Stimulated activated CD4-positive, alpha-beta T cell treated with anti-CD3 and anti-CD28 coated beads, Interleukin-15, amount 100 ng/mL, for 48 hours (primary cell): ENCODE measurements around the gene OPRM1.
"Not testable (repeated sequence)": the region's sequence is repeated elsewhere in the genome, so short reads cannot be mapped to it uniquely, and the experiment has no call there.

Source experiments
- DNase-seq, 2 donors: peaks; one replicate each; pipeline ENCODE4 v3.0.0-alpha.2; 2020; ENCODE audit warnings: low read depth in 2 of 2

The OPRM1 gene

GRCh38 chr6:154039231-154039842 is at the start of gene OPRM1:
Gene OPRM1, plus strand, starts transcription at chr6:154039240. Its CDS starts 305 bp downstream, at chr6:154039545.
- peak in 1 of 2 donors; percentile 5 for DNase-seq

GRCh38 chr6:153989989-153990388 is 49.1 kb upstream of the OPRM1 start:
- DNase-seq, result no peak

GRCh38 chr6:153994004-153994403 is 45.0 kb upstream of the OPRM1 start:
- no peak for DNase-seq

DNA sequence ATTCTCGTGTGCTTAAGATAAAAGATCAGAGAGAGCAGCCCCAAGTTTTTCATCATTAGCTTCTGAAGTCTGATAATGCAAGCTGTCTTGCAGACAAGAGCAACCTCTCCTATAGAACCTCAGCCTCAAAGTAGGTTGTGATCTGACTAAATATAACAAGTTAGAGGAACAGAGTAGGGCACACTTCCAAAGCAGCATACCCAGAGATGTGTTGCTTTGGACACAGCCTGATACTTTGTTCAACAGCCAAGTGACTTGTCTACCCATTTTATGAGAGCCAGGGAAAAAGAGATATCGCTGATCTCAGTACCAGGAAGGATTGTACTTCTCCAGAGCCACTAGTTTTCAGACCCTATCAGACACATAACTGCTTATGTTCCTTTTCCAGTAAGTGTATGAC is 44.2 kb upstream of the OPRM1 start:
- no peak for DNase-seq

DNA sequence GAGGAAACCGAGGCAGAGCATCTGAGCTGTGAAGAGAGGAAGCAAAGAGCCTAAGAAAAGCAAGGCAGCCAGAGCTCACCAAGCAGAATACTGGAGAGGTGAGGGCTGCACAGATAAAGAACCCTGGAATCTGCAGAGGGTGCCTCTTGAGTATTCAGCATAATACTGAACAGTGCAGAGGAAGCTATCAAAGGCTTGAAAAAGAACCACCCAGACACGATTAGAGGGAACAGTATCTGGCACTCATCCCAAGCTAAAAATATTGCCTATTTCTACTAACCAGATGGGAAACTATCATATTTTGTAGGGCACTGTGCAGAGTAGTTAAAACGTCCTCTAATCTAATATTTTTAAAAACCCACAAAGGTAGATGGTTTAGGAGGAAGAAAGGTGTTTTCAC is 41.8 kb upstream of the OPRM1 start:
- DNase-seq, result no peak

- DNase-seq, result no peak
These were observed 37.4 kb upstream of the OPRM1 start for GRCh38 chr6:154001494-154002285.

GRCh38 chr6:154002894-154003293 is 36.1 kb upstream of the OPRM1 start:
- DNase-seq, result no peak

DNA sequence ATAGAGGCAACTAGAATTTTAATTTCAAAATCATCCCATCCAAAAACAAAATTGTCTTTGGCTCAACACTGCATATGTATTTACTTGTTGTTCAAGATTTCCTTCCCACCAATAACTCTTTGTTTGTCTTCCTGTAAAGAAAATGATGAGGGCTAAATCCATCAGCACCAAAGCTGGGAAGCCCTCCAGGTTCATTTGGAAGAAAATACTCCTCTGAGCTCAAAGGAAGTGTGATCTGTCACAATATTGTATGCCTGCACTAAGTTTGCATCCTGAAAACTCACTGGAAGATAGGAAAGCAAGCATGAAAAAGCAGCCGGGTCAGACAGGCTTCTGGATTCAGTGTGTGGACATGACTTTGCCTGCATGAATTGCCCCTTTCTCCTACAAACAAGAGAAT is 28.7 kb upstream of the OPRM1 start:
- DNase-seq, result no peak

DNA sequence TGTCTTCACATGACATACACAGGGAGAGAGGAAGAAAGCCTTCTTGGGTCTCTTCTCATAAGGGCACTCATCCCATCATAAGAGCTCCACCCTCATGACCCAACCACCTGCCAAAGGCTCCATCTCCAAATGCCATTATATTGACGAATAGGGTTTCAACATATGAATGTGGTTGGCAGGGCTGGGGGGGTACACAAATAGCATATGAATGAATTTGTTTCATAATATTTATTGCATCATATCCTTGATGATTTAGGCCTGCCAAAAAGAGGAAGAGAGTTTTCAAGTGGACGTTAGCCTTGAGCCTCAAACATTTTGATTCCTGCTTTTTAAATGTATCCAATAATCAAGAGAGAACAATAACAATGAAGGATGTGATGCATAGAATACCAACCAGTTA is 26.2 kb upstream of the OPRM1 start:
- no peak for DNase-seq

DNA sequence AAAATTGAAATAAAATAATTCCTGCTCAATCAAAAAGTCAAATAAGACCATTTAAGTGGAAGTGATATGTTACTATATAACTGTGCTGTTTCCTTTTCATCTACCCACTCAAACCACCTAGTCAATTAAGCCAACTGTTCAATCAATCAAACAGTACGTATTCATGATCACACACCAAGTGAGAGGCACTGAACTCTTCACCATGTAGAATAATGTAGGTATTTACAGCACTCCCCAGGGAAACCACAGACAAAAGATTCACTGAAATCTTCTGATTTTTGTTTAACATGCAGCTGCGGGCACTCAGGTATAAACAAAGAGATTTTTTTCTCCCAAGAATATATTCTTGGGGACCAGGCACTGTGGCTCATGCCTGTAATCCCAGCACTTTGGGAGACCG is 21.3 kb upstream of the OPRM1 start:
- no peak for DNase-seq

GRCh38 chr6:154030646-154031045 is 8.4 kb upstream of the OPRM1 start:
- DNase-seq, result no peak

- DNase-seq, result no peak
These were observed 2.0 kb downstream of the OPRM1 start for GRCh38 chr6:154041001-154041400.

DNA sequence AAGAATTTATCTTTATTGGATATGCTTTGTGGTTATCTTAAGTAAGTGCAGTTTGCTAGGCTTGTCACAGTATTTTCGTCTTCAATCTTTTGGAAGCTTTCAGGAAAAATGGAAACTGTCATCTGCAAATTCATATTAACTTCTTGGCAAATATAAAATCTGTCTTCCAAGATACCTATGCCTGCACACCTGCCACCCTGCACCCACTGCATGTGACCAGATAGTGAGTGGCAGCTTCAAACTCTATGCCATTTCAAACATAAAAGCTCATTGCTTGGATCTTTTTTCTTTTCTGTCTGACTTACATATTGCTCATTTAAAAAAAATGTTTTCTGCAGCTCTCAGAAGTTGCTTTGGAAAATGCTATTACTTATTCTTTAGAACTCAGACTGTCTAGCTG is 14.1 kb downstream of the OPRM1 start:
- no peak for DNase-seq

DNA sequence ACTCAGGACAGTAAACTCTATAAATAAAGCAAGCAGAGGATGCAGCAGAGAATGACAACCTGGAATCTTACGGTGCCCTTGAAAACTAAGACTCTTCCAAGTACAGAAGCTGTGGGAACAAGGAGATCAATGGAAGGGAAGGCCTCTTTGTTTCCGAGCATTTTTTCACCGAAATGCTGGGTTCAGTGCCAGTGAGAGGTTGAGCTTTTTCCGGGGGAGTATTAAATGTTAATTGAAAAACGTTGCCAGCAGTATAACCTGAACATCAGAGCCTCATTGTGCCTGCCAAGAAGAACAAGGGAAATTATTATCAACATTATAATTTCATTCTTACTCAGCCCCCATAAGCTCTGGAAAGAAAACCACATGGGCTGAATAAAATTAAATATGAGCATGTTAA is 17.5 kb downstream of the OPRM1 start:
- no peak for DNase-seq

- DNase-seq, result no peak
These were observed 18.1 kb downstream of the OPRM1 start for GRCh38 chr6:154057098-154057497.

GRCh38 chr6:154058963-154059680 is 20.1 kb downstream of the OPRM1 start:
- DNase-seq, result no peak

DNA sequence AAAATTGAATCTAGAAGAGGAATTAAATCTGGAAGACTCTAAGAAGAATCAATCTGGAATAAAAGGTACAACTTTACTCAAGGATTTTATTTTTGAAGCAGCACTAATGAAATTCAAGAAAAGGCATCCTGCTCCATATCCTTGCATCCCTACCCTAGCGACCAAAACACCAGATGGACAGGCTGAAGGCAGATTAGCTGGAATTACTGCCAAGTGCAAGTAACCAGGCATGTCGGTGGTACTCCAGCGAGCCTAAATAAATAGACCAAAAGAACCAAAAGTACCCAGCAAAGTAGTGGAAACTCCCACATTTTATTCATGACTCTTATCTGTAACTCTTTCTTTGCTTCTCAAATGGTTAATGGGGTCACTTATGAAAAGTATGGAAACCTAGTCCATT is 21.0 kb downstream of the OPRM1 start:
- DNase-seq, result no peak

DNA sequence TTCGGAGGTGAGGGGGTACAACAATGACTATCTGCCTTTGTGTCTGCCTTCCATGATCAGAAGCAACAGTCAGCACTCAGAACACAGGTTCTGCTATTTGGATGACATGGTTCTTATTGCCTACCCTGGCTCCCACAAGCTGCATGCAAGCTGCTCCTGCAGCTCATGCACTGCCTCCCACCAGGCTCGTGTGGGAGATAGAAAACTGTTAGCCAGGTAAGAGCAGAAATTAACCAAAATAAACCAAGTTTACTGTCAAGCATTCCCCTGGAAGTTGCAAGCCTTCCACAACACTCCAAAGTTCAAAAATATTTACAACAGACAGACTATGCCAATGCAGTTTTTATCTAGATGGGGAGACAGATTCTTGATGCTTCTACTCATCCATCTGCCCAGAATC is 31.0 kb downstream of the OPRM1 start:
- no peak for DNase-seq

GRCh38 chr6:154070657-154071056 is 31.6 kb downstream of the OPRM1 start:
- no peak for DNase-seq

GRCh38 chr6:154071236-154071635 is 32.2 kb downstream of the OPRM1 start:
- no peak for DNase-seq

DNA sequence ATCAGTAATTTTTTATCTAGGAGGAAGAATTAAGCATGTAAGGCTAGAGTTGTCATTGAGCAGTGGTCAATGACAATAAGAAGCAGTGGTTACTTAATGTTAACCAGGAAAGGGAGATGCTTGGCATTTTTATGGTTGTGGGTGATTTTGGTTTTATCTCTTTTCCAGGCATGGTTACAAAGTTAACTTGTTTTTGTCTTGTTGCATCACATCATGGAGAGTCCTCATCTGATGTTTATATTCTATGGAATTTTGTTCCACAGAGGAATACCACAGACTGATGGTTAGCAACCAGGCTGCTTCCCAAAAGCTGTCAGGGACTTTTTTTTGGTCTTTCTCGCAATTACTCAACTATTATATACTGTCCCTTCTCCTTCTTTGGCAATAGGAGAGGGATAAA is 32.7 kb downstream of the OPRM1 start:
- no peak for DNase-seq

DNA sequence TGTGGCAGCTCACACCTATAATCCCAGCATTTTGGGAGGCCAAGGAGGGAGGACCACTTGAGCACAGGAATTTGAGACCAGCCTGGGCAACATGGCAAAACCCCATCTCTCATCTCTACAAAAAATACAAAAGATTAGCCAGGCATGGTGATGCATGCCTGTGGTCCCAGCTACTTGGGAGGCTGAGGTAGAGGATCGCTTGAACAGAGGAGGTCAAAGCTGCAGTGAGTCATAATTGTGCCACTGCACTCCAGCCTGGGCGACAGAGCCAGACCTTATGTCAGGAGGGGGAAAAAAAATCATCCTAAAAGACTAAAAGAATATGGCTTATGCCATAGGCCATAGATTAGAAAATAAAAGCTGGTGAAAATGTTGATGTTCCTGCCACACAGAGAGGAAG is 39.6 kb downstream of the OPRM1 start:
- DNase-seq, result not testable (repeated sequence)
